HG03095 (cell line): ENCODE measurements around the gene SLC34A2.

Experiments
- ATAC-seq: cut with Tn5 transposase; IDR thresholded peaks from one replicate; pipeline ENCODE4 v1.9.1; 2021; ENCODE audit warnings: moderate library complexity; ENCODE audit not compliant: unreplicated experiment

SLC34A2 gene

GRCh38 chr4:25722964-25723363, 67.3 kb downstream of the SLC34A2 start:
- no peak for ATAC-seq

- no peak for ATAC-seq
These were observed 67.8 kb downstream of the SLC34A2 start for GRCh38 chr4:25723409-25723808.

GRCh38 chr4:25725870-25726269, 70.2 kb downstream of the SLC34A2 start:
- no peak for ATAC-seq

- ATAC-seq: peak; percentile 57
These were observed 72.3 kb downstream of the SLC34A2 start for GRCh38 chr4:25727711-25728493.
